SK-N-SH treated with all-trans-retinoic acid at 6 μM for 48 hours (cell line): ENCODE results near the gene PIMREG.

ENCODE experiments used
- ATAC-seq: fragments of 200-7000 bp; cut with Tn5 transposase; 3 replicates; pipeline ENCODE4 v1.9.1; 2020; ENCODE audit warnings: mild to moderate bottlenecking, moderate library complexity
- BACH2 ChIP-seq: fragments of 250-450 bp; sonication (Bioruptor Pico); IDR thresholded peaks from 2 replicates; pipeline ENCODE4 v1.9.0; 2021; ENCODE audit warnings: mild to moderate bottlenecking, borderline replicate concordance
- CSDC2 ChIP-seq: fragments of 250-450 bp; sonication (Bioruptor Pico); IDR thresholded peaks from 2 replicates; pipeline ENCODE4 v1.5.0; 2020; ENCODE audit warnings: mild to moderate bottlenecking, moderate library complexity
- CSRNP3 ChIP-seq: fragments of 250-450 bp; sonication (Bioruptor Pico); IDR thresholded peaks from 2 replicates; pipeline ENCODE4 v1.5.1; 2021; ENCODE audit warnings: mild to moderate bottlenecking, moderate library complexity
- ESRRG ChIP-seq: fragments of 250-450 bp; sonication (Bioruptor Pico); IDR thresholded peaks from 2 replicates; pipeline ENCODE4 v1.6.1; 2021; ENCODE audit warnings: mild to moderate bottlenecking
- GLIS3 ChIP-seq: fragments of 250-450 bp; sonication (Bioruptor Pico); IDR thresholded peaks from 2 replicates; pipeline ENCODE4 v1.5.0; 2020; ENCODE audit warnings: mild to moderate bottlenecking, moderate library complexity
- ISL1 ChIP-seq: fragments of 250-450 bp; sonication (Bioruptor Pico); IDR thresholded peaks from 2 replicates; pipeline ENCODE4 v2.1.2; 2022; ENCODE audit warnings: mild to moderate bottlenecking, moderate library complexity
- OSR1 ChIP-seq: fragments of 250-450 bp; sonication (Bioruptor Pico); IDR thresholded peaks from 2 replicates; pipeline ENCODE4 v1.8.0; 2022; ENCODE audit warnings: moderate library complexity, mild to moderate bottlenecking, inconsistent platforms
- PATZ1 ChIP-seq: fragments of 250-450 bp; sonication (Bioruptor Pico); IDR thresholded peaks from 2 replicates; pipeline ENCODE4 v1.8.0; 2020; ENCODE audit warnings: mild to moderate bottlenecking, moderate library complexity, borderline replicate concordance
- POU6F1 ChIP-seq: fragments of 250-450 bp; sonication (Bioruptor Pico); IDR thresholded peaks from 2 replicates; pipeline ENCODE4 v1.8.0; 2021; ENCODE audit warnings: low read depth, mild to moderate bottlenecking, moderate library complexity, borderline replicate concordance
- RARB ChIP-seq: fragments of 250-450 bp; sonication (Bioruptor Pico); IDR thresholded peaks from 2 replicates; pipeline ENCODE4 v1.8.0; 2021; ENCODE audit warnings: mild to moderate bottlenecking, moderate library complexity
- SNAI2 ChIP-seq: fragments of 250-450 bp; sonication (Bioruptor Pico); IDR thresholded peaks from 2 replicates; pipeline ENCODE4 v1.5.0; 2020; ENCODE audit warnings: mild to moderate bottlenecking, moderate library complexity
- TCF4 ChIP-seq: fragments of 250-450 bp; sonication (Bioruptor Pico); IDR thresholded peaks from 2 replicates; pipeline ENCODE4 v1.8.0; 2021; ENCODE audit warnings: mild to moderate bottlenecking, moderate library complexity, borderline replicate concordance
- TOX ChIP-seq: fragments of 250-450 bp; sonication (Bioruptor Pico); IDR thresholded peaks from 2 replicates; pipeline ENCODE4 v1.8.0; 2021; ENCODE audit warnings: mild to moderate bottlenecking, moderate library complexity, borderline replicate concordance
- ZFP3 ChIP-seq: fragments of 250-450 bp; sonication (Bioruptor Pico); IDR thresholded peaks from 2 replicates; pipeline ENCODE4 v1.5.0; 2020; ENCODE audit warnings: mild to moderate bottlenecking, moderate library complexity
- ZNF565 ChIP-seq: fragments of 450-650 bp; formaldehyde crosslinking; conservative IDR thresholded peaks from 2 replicates; pipeline ENCODE4 v1.5.0; 2020; ENCODE audit warnings: low read depth, mild to moderate bottlenecking, moderate library complexity
- TF ChIP-seq, protein P1 (sequence below): fragments of 250-450 bp; sonication (Bioruptor Pico); IDR thresholded peaks from 2 replicates; pipeline ENCODE4 v1.5.1; 2020; ENCODE audit warnings: low read depth, mild to moderate bottlenecking, moderate library complexity
- TF ChIP-seq, protein P2 (sequence below): fragments of 250-450 bp; sonication (Bioruptor Pico); IDR thresholded peaks from 2 replicates; pipeline ENCODE4 v1.5.0; 2020; ENCODE audit warnings: mild to moderate bottlenecking, moderate library complexity

PIMREG gene

DNA sequence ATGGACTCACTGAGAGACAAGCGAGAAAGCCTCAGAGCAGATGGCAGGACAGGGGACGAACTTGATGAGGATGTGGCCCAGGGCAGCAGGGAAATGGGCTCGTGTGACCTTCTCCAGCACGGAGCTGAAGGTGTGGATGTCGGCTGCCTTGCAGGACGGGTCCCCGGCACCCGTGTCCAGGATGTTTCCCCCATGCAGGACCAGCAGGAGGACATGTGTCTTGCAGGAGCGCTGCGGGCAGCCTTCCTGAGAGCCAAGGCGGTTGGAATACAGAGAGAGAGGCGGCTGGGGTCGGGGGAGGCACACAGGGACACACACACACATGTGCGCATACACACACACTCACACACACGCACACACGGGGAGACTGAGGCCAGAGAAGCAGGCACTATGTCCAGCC, 39.3 kb downstream of the PIMREG start (continued):
- TF ChIP-seq POU6F1 (CRISPR knock-in tag) (no peak), TCF4 (CRISPR knock-in tag) (no peak), GLIS3 (CRISPR knock-in tag) (no peak), TOX (CRISPR knock-in tag) (no peak)
- TF ChIP-seq, protein P1, sequence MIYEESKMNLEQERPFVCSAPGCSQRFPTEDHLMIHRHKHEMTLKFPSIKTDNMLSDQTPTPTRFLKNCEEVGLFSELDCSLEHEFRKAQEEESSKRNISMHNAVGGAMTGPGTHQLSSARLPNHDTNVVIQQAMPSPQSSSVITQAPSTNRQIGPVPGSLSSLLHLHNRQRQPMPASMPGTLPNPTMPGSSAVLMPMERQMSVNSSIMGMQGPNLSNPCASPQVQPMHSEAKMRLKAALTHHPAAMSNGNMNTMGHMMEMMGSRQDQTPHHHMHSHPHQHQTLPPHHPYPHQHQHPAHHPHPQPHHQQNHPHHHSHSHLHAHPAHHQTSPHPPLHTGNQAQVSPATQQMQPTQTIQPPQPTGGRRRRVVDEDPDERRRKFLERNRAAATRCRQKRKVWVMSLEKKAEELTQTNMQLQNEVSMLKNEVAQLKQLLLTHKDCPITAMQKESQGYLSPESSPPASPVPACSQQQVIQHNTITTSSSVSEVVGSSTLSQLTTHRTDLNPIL (CRISPR knock-in tag), result no peak

GRCh38 chr17:6485646-6486412, 41.6 kb downstream of the PIMREG start:
- TF ChIP-seq TOX (CRISPR knock-in tag) (no peak), CSRNP3 (CRISPR knock-in tag) (no peak), OSR1 (CRISPR knock-in tag) (no peak), ISL1 (no peak), PATZ1 (no peak), SNAI2 (no peak), BACH2 (CRISPR knock-in tag) (no peak), ZNF565 (CRISPR knock-in tag) (no peak), POU6F1 (CRISPR knock-in tag) (no peak), RARB (CRISPR knock-in tag) (no peak)
- TF ChIP-seq, protein P1 (CRISPR knock-in tag), result no peak
- no peak for ATAC-seq

DNA sequence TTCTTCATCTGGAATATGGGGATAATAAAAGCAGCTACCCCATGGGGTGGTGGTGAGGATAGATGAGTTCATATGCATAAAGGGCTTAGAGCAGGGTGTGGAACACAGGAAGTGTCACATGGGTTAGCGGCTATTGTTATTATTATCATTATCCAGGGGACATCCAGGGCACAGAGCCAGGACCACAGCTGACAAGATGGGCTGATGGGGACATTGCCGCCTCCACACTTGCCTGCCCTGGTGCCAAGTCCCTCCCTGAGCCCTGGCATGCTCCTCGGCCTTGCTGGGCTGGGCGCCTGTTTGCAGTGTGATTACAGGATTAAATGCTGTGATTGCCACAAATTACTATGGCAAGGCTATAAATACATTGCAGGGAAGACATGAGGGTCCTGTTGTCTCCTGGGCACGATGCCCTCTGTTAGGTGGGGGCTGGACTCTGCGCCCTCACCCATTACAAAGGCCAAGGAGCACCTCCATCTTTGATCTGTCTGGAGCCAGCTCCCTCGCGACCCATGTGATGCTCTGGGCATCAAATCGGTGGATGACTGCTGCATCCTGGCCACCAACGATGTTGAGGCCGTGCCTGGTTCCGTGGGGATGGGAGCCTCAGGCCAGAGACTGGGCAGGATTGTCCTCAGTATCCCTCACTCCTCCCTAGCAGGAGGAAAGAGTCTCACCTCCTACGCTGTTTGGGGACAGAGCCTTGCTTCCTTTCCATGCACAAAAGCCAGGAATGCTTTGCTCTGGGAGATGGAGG, 43.2 kb downstream of the PIMREG start:
- ATAC-seq, result no peak
- no peak for TF ChIP-seq CSDC2
- TF ChIP-seq ISL1, result no peak

GRCh38 chr17:6488008-6488539, 43.8 kb downstream of the PIMREG start:
- no peak for ATAC-seq
- TF ChIP-seq ZNF565 (CRISPR knock-in tag) (no peak), TOX (CRISPR knock-in tag) (no peak), OSR1 (CRISPR knock-in tag) (no peak), ZFP3 (CRISPR knock-in tag) (peak; percentile 97), ESRRG (CRISPR knock-in tag) (no peak)
- TF ChIP-seq, protein P2, sequence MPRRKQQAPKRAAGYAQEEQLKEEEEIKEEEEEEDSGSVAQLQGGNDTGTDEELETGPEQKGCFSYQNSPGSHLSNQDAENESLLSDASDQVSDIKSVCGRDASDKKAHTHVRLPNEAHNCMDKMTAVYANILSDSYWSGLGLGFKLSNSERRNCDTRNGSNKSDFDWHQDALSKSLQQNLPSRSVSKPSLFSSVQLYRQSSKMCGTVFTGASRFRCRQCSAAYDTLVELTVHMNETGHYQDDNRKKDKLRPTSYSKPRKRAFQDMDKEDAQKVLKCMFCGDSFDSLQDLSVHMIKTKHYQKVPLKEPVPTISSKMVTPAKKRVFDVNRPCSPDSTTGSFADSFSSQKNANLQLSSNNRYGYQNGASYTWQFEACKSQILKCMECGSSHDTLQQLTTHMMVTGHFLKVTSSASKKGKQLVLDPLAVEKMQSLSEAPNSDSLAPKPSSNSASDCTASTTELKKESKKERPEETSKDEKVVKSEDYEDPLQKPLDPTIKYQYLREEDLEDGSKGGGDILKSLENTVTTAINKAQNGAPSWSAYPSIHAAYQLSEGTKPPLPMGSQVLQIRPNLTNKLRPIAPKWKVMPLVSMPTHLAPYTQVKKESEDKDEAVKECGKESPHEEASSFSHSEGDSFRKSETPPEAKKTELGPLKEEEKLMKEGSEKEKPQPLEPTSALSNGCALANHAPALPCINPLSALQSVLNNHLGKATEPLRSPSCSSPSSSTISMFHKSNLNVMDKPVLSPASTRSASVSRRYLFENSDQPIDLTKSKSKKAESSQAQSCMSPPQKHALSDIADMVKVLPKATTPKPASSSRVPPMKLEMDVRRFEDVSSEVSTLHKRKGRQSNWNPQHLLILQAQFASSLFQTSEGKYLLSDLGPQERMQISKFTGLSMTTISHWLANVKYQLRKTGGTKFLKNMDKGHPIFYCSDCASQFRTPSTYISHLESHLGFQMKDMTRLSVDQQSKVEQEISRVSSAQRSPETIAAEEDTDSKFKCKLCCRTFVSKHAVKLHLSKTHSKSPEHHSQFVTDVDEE, result no peak
